ENCODE results near the gene CDH8. TPM values are rescaled to one million over a fixed set of nuclear protein-coding genes. Genes with fewer than 3 reads are reported as not detected.

Gene CDH8
- not detected for total RNA-seq

- no peak within 1 kb of the TSS for H3K4me3 Mint-ChIP-seq
- ChIA-PET CTCF (no interaction called here), POLR2A (no interaction called here)
- H3K27me3 Mint-ChIP-seq = peaks cover 14% of the 10 kb centered on the region
- H3K9me3 Mint-ChIP-seq = no peaks in the 10 kb centered on the region
- peak within 1 kb of the TSS; percentile 46 for H3K27ac Mint-ChIP-seq
- no peak for DNase-seq
- no peaks in the 10 kb centered on the region for H3K36me3 Mint-ChIP-seq (ENCODE audit: low read depth)
- H3K4me1 Mint-ChIP-seq = no peaks in the 10 kb centered on the region
Observed at GRCh38 chr16:62036101-62036801, at the start of gene CDH8. CDH8 (minus strand) TSS chr16:62036438; CDS start chr16:62021403, 15,035 bp downstream.

- CTCF ChIA-PET = no interaction called here
- no peaks in the 10 kb centered on the region for H3K27me3 Mint-ChIP-seq
- POLR2A ChIA-PET = no interaction called here
- no peak for DNase-seq
- H3K27ac Mint-ChIP-seq = no peak overlapping the region
- H3K9me3 Mint-ChIP-seq = peaks cover 4% of the 10 kb centered on the region
- no peak overlapping the region for H3K4me3 Mint-ChIP-seq
- H3K4me1 Mint-ChIP-seq = no peaks in the 10 kb centered on the region
- H3K36me3 Mint-ChIP-seq (ENCODE audit: low read depth) = no peaks in the 10 kb centered on the region
Observed at GRCh38 chr16:62079236-62079635, 43.0 kb upstream of the CDH8 start.

- Mint-ChIP-seq H3K9me3 (peaks cover 4% of the 10 kb centered on the region), H3K27ac (no peak overlapping the region), H3K4me3 (no peak overlapping the region), H3K27me3 (no peaks in the 10 kb centered on the region), H3K4me1 (no peaks in the 10 kb centered on the region), H3K36me3 (ENCODE audit: low read depth) (no peaks in the 10 kb centered on the region)
- no peak for DNase-seq
- CTCF ChIA-PET = no interaction called here
- POLR2A ChIA-PET = no interaction called here
Observed at GRCh38 chr16:62077998-62078397, 41.8 kb upstream of the CDH8 start.

GRCh38 chr16:62076886-62077285, 40.6 kb upstream of the CDH8 start:
- H3K27ac Mint-ChIP-seq = no peak overlapping the region
- CTCF ChIA-PET = no interaction called here
- no peak overlapping the region for H3K4me3 Mint-ChIP-seq
- no peaks in the 10 kb centered on the region for H3K36me3 Mint-ChIP-seq (ENCODE audit: low read depth)
- no peak for DNase-seq
- no peaks in the 10 kb centered on the region for H3K27me3 Mint-ChIP-seq
- POLR2A ChIA-PET = no interaction called here
- H3K9me3 Mint-ChIP-seq = peaks cover 4% of the 10 kb centered on the region
- H3K4me1 Mint-ChIP-seq = no peaks in the 10 kb centered on the region

GRCh38 chr16:62068747-62069146, 32.5 kb upstream of the CDH8 start:
- H3K27ac Mint-ChIP-seq = no peak overlapping the region
- H3K27me3 Mint-ChIP-seq = no peaks in the 10 kb centered on the region
- H3K36me3 Mint-ChIP-seq (ENCODE audit: low read depth) = no peaks in the 10 kb centered on the region
- peaks cover 6% of the 10 kb centered on the region for H3K9me3 Mint-ChIP-seq
- ChIA-PET CTCF (no interaction called here), POLR2A (no interaction called here)
- no peaks in the 10 kb centered on the region for H3K4me1 Mint-ChIP-seq
- H3K4me3 Mint-ChIP-seq = no peak overlapping the region
- DNase-seq = no peak

GRCh38 chr16:62067981-62068380, 31.7 kb upstream of the CDH8 start:
- H3K36me3 Mint-ChIP-seq (ENCODE audit: low read depth) = no peaks in the 10 kb centered on the region
- no peaks in the 10 kb centered on the region for H3K4me1 Mint-ChIP-seq
- H3K9me3 Mint-ChIP-seq = peaks cover 6% of the 10 kb centered on the region
- no peak overlapping the region for H3K4me3 Mint-ChIP-seq
- no peaks in the 10 kb centered on the region for H3K27me3 Mint-ChIP-seq
- ChIA-PET CTCF (no interaction called here), POLR2A (no interaction called here)
- no peak for DNase-seq
- no peak overlapping the region for H3K27ac Mint-ChIP-seq

GRCh38 chr16:62067182-62067581, 30.9 kb upstream of the CDH8 start:
- POLR2A ChIA-PET = no interaction called here
- DNase-seq = no peak
- Mint-ChIP-seq H3K4me3 (no peak overlapping the region), H3K27me3 (no peaks in the 10 kb centered on the region), H3K36me3 (ENCODE audit: low read depth) (no peaks in the 10 kb centered on the region), H3K27ac (no peak overlapping the region), H3K4me1 (no peaks in the 10 kb centered on the region), H3K9me3 (peaks cover 6% of the 10 kb centered on the region)
- CTCF ChIA-PET = no interaction called here

GRCh38 chr16:62066747-62067146, 30.5 kb upstream of the CDH8 start:
- Mint-ChIP-seq H3K36me3 (ENCODE audit: low read depth) (no peaks in the 10 kb centered on the region), H3K27me3 (no peaks in the 10 kb centered on the region), H3K4me3 (no peak overlapping the region), H3K9me3 (peaks cover 6% of the 10 kb centered on the region), H3K4me1 (no peaks in the 10 kb centered on the region), H3K27ac (no peak overlapping the region)
- CTCF ChIA-PET = no interaction called here
- POLR2A ChIA-PET = no interaction called here
- no peak for DNase-seq

- Mint-ChIP-seq H3K27ac (no peak overlapping the region), H3K36me3 (ENCODE audit: low read depth) (no peaks in the 10 kb centered on the region), H3K4me1 (no peaks in the 10 kb centered on the region), H3K27me3 (no peaks in the 10 kb centered on the region), H3K9me3 (peaks cover 5% of the 10 kb centered on the region), H3K4me3 (no peak overlapping the region)
- DNase-seq = no peak
- CTCF ChIA-PET = no interaction called here
- POLR2A ChIA-PET = no interaction called here
Observed at GRCh38 chr16:62064173-62064572, 27.9 kb upstream of the CDH8 start.

- no peaks in the 10 kb centered on the region for H3K4me1 Mint-ChIP-seq
- DNase-seq = no peak
- no peak overlapping the region for H3K27ac Mint-ChIP-seq
- H3K4me3 Mint-ChIP-seq = no peak overlapping the region
- ChIA-PET POLR2A (no interaction called here), CTCF (no interaction called here)
- H3K27me3 Mint-ChIP-seq = no peaks in the 10 kb centered on the region
- peaks cover 3% of the 10 kb centered on the region for H3K9me3 Mint-ChIP-seq
- no peaks in the 10 kb centered on the region for H3K36me3 Mint-ChIP-seq (ENCODE audit: low read depth)
Observed at GRCh38 chr16:62060089-62060488, 23.9 kb upstream of the CDH8 start.

GRCh38 chr16:62059527-62059926, 23.3 kb upstream of the CDH8 start:
- no peak overlapping the region for H3K27ac Mint-ChIP-seq
- H3K36me3 Mint-ChIP-seq (ENCODE audit: low read depth) = no peaks in the 10 kb centered on the region
- ChIA-PET POLR2A (no interaction called here), CTCF (no interaction called here)
- H3K4me1 Mint-ChIP-seq = no peaks in the 10 kb centered on the region
- DNase-seq = no peak
- no peaks in the 10 kb centered on the region for H3K27me3 Mint-ChIP-seq
- H3K9me3 Mint-ChIP-seq = peaks cover 3% of the 10 kb centered on the region
- H3K4me3 Mint-ChIP-seq = no peak overlapping the region

GRCh38 chr16:62058412-62058811, 22.2 kb upstream of the CDH8 start:
- H3K36me3 Mint-ChIP-seq (ENCODE audit: low read depth) = no peaks in the 10 kb centered on the region
- no peaks in the 10 kb centered on the region for H3K27me3 Mint-ChIP-seq
- H3K27ac Mint-ChIP-seq = no peak overlapping the region
- H3K9me3 Mint-ChIP-seq = peaks cover 3% of the 10 kb centered on the region
- POLR2A ChIA-PET = no interaction called here
- H3K4me3 Mint-ChIP-seq = no peak overlapping the region
- no peaks in the 10 kb centered on the region for H3K4me1 Mint-ChIP-seq
- CTCF ChIA-PET = no interaction called here
- no peak for DNase-seq

- no peak overlapping the region for H3K4me3 Mint-ChIP-seq
- H3K27me3 Mint-ChIP-seq = no peaks in the 10 kb centered on the region
- H3K9me3 Mint-ChIP-seq = peaks cover 2% of the 10 kb centered on the region
- no peak for DNase-seq
- H3K36me3 Mint-ChIP-seq (ENCODE audit: low read depth) = no peaks in the 10 kb centered on the region
- no peak overlapping the region for H3K27ac Mint-ChIP-seq
- ChIA-PET CTCF (no interaction called here), POLR2A (no interaction called here)
- no peaks in the 10 kb centered on the region for H3K4me1 Mint-ChIP-seq
Observed at GRCh38 chr16:62051942-62052341, 15.7 kb upstream of the CDH8 start.

- Mint-ChIP-seq H3K4me3 (no peak overlapping the region), H3K9me3 (peaks cover 7% of the 10 kb centered on the region), H3K4me1 (no peaks in the 10 kb centered on the region), H3K27me3 (no peaks in the 10 kb centered on the region), H3K27ac (no peak overlapping the region), H3K36me3 (ENCODE audit: low read depth) (no peaks in the 10 kb centered on the region)
- ChIA-PET CTCF (no interaction called here), POLR2A (no interaction called here)
- no peak for DNase-seq
Observed at GRCh38 chr16:62050793-62051192, 14.6 kb upstream of the CDH8 start.
